GM12878 (cell line): ENCODE measurements around the gene PFDN4. TPM values are rescaled to one million over a fixed set of nuclear protein-coding genes. Genes with fewer than 3 reads are reported as not detected.

Source experiments
- ATAC-seq: fragments of 200-7000 bp; cut with Tn5 transposase; 3 replicates; pipeline ENCODE4 v1.9.1; 2020; ENCODE audit warnings: mild to moderate bottlenecking, moderate library complexity
- BruUV-seq: library from RNA; stranded (reverse); fragments of 400-500 nt; replicated peaks from 2 replicates; lab custom pipeline; 2021; lab: Mats Ljungman, UMichigan
- CTCF ChIA-PET: fragments of 300-600 bp; sonication (Branson Sonifier 250); formaldehyde crosslinking; extraction: SDS; loops from one replicate; lab custom pipeline; 2021; ENCODE audit warnings: inconsistent platforms; lab: Yijun Ruan, JAX
- POLR2A ChIA-PET: fragments of 350-600 bp; formaldehyde crosslinking; extraction: SDS; loops from one replicate; lab custom pipeline; 2021; ENCODE audit warnings: inconsistent platforms; lab: Charles Lee
- RAD21 ChIA-PET: fragments of 300-600 bp; sonication (Branson Sonifier 250); formaldehyde crosslinking; loops from one replicate; lab custom pipeline; 2023; ENCODE audit warnings: antibody characterized with exemption; ENCODE audit not compliant: unreplicated experiment; lab: Charles Lee
- SMC1A ChIA-PET: fragments of 300-600 bp; sonication (Branson Sonifier 250); formaldehyde crosslinking; loops from one replicate; lab custom pipeline; 2023; ENCODE audit not compliant: unreplicated experiment, uncharacterized antibody; lab: Charles Lee
- DNase-seq: peaks from one replicate; pipeline ENCODE4 v3.0.0-alpha.2; 2011; ENCODE audit warnings: low read depth, low spot score
- FAIRE-seq: peaks from 3 replicates; lab custom pipeline; 2011; peaks lifted over from hg19 to GRCh38; lab: Jason Lieb, UNC
- H2AFZ ChIP-seq: 2 replicates; pipeline ENCODE4 v1.6.0; 2011; ENCODE audit warnings: low read depth, low read length, control low read depth; ENCODE audit not compliant: control insufficient read depth
- H3K27ac ChIP-seq: 2 replicates; pipeline ENCODE4 v1.5.1; 2011; ENCODE audit warnings: control low read depth; ENCODE audit not compliant: control insufficient read depth, insufficient read depth
- H3K27me3 ChIP-seq, 2 experiments: replicated peaks in 1 of 2; 2 replicates each; pipeline versions ENCODE4 v1.6.0 to v1.6.1; 2011; ENCODE audit warnings: low read length in 1 of 2; ENCODE audit not compliant: control insufficient read depth in 2 of 2, insufficient read depth in 2 of 2
- H3K36me3 ChIP-seq, 2 experiments: 2 replicates each; pipeline ENCODE4 v1.5.1; 2011; ENCODE audit warnings: low read length in 1 of 2; ENCODE audit not compliant: control insufficient read depth in 2 of 2, insufficient read depth in 2 of 2
- H3K4me1 ChIP-seq: 2 replicates; pipeline ENCODE4 v1.6.1; 2011; ENCODE audit warnings: mild to moderate bottlenecking, low read length, moderate library complexity, mixed read lengths; ENCODE audit not compliant: control insufficient read depth, insufficient read depth
- H3K4me2 ChIP-seq: 2 replicates; pipeline ENCODE4 v1.6.0; 2011; ENCODE audit warnings: control low read depth; ENCODE audit not compliant: control insufficient read depth, insufficient read depth
- H3K4me3 ChIP-seq: fragments of 200-600 bp; sonication (generic); 2 replicates; pipeline ENCODE4 v1.5.1; 2016
- H3K79me2 ChIP-seq: 2 replicates; pipeline ENCODE4 v1.6.0; 2011; ENCODE audit warnings: low read length; ENCODE audit not compliant: control insufficient read depth, insufficient read depth
- H3K9ac ChIP-seq: 2 replicates; pipeline ENCODE4 v1.8.0; 2011; ENCODE audit warnings: low read length, control low read depth, mixed read lengths; ENCODE audit not compliant: control insufficient read depth, insufficient read depth
- H3K9me3 ChIP-seq: replicated peaks from 3 replicates; pipeline ENCODE4 v1.5.1; 2011; ENCODE audit warnings: mild to moderate bottlenecking, low read length; ENCODE audit not compliant: control insufficient read depth, insufficient read depth
- H4K20me1 ChIP-seq: 2 replicates; pipeline ENCODE4 v1.6.0; 2011; ENCODE audit not compliant: control insufficient read depth, insufficient read depth
- ETV6 ChIP-seq, 2 experiments: fragments of 450-650 bp in 1 of 2; IDR thresholded peaks in 1 of 2; conservative IDR thresholded peaks in 1 of 2; 2 replicates each; pipeline ENCODE4 v1.6.1; 2014; ENCODE audit warnings: antibody characterized with exemption in 1 of 2, borderline replicate concordance in 1 of 2, low read depth in 1 of 2, mild to moderate bottlenecking in 1 of 2, moderate library complexity in 1 of 2
- KDM1A ChIP-seq: fragments of 200-600 bp; sonication (generic); IDR thresholded peaks from 2 replicates; pipeline ENCODE4 v1.6.1; 2016; ENCODE audit warnings: borderline replicate concordance
- MYB ChIP-seq: fragments of 150-350 bp; IDR thresholded peaks from 2 replicates; pipeline ENCODE4 v1.6.1; 2014; ENCODE audit warnings: mild to moderate bottlenecking, low read depth, low read length, borderline replicate concordance
- NFXL1 ChIP-seq: fragments of 450-650 bp; IDR thresholded peaks from 2 replicates; pipeline ENCODE4 v1.6.1; 2017; ENCODE audit warnings: antibody characterized with exemption, mild to moderate bottlenecking, borderline replicate concordance
- POLR2AphosphoS2 ChIP-seq: IDR thresholded peaks from 2 replicates; pipeline ENCODE4 v1.6.1; 2011; ENCODE audit warnings: low read depth, mild to moderate bottlenecking, low read length, improper control_type of control experiment, moderate library complexity
- TCF7 ChIP-seq: IDR thresholded peaks from 2 replicates; pipeline ENCODE4 v1.6.1; 2014; ENCODE audit warnings: antibody characterized with exemption, borderline replicate concordance
- whole genome bisulfite sequencing: methylation state at CpG from one replicate; pipeline ENCODE4 v1.1.6; 2016; ENCODE audit warnings: low lambda C conversion rate; ENCODE audit not compliant: insufficient replicate concordance, insufficient coverage; ENCODE audit errors: missing lambda C conversion rate; 5-methylcytosine and 5-hydroxymethylcytosine counted together
- in situ Hi-C: fragments of 300-500 bp; cut with MboI; formaldehyde crosslinking; loops from 9 replicates; pipeline ENCODE4 v1.14.3; 2018; ENCODE audit warnings: mixed read lengths
- intact Hi-C: fragments of 100-400 bp; cut with micrococcal nuclease; formaldehyde crosslinking; loops from one replicate; pipeline ENCODE4 v1.14.2; 2022; ENCODE audit not compliant: unreplicated experiment
- polyA plus RNA-seq, 11 experiments: library from polyadenylated mRNA; depleted of rRNA in 4 of 11; unstranded in 6 of 11; stranded (reverse) in 5 of 11; fragments of >200 nt; fragmentation: Nextera tagmentation in 4 of 11; fragmentation: Illumina TruSeq in 1 of 11; extraction: Ambion mirVana in 4 of 11; extraction: Trizol in 1 of 11; gene quantifications; 1 replicate in 1 of 11; 2 replicates in 10 of 11; pipeline versions ENCODE4 v1.2.1 to v1.2.3, GENCODE V29; 2011 to 2016; ENCODE audit warnings: inconsistent platforms in 2 of 11, missing spikeins in 2 of 11, low read depth in 1 of 11
- total RNA-seq, 4 experiments: library from RNA; depleted of rRNA in 3 of 4; stranded (reverse); fragments of >200 nt in 3 of 4; fragmentation: Illumina TruSeq in 1 of 4; extraction: Trizol in 1 of 4; gene quantifications; 2 replicates each; pipeline versions ENCODE4 v1.2.1 to v1.2.3, GENCODE V29; 2013 to 2021

Gene PFDN4
- total and polyA plus RNA-seq, 10 of the 15 experiments (the other 5 are each of a cell fraction or from before 2014, with no cell fraction given) = 36.9 to 136 (median 82.8) TPM

- H3K4me2 ChIP-seq = no peak within 1 kb of the TSS
- no peak within 1 kb of the TSS for H3K4me3 ChIP-seq
- POLR2A ChIA-PET = no interaction called here
- no peak for FAIRE-seq
- in situ Hi-C loops = no loop called here
- ATAC-seq = no peak
- no TSS peak for BruUV-seq
- no peak for TF ChIP-seq TCF7
- TF ChIP-seq ETV6 (conservative IDR thresholded peaks at IDR 0.05 in 1 of 2, IDR thresholded peaks at IDR 0.05 in 1 of 2; ENCODE audit: borderline replicate concordance in 1 of 2, low read depth in 1 of 2) = 0 out of 4 replicates have a peak, but pooled peaks of 1 of the 2 experiments have one; percentile 29
- H3K9ac ChIP-seq = no peak within 1 kb of the TSS
- H3K79me2 ChIP-seq = no peaks in the 10 kb centered on the region
- H3K9me3 ChIP-seq = no peaks in the 10 kb centered on the region
- DNase-seq = no peak
- WGBS = 9% methylated on average over 52 of the region's 61 CpGs
- no peak within 1 kb of the TSS for H2AFZ ChIP-seq
- intact Hi-C loops = no loop called here
- no peaks in the 10 kb centered on the region for H4K20me1 ChIP-seq
- SMC1A ChIA-PET = no interaction called here
- H3K27ac ChIP-seq = no peak within 1 kb of the TSS
- H3K4me1 ChIP-seq = no peaks in the 10 kb centered on the region
- CTCF ChIA-PET = no interaction called here
- peaks cover 13 to 27% of the 10 kb centered on the region in 2 experiments for H3K27me3 ChIP-seq
- H3K36me3 ChIP-seq = no peaks in the 10 kb centered on the region
- RAD21 ChIA-PET = no interaction called here
Measured at GRCh38 chr20:54173653-54174456, 34.0 kb upstream of the PFDN4 start, which contains the start of gene CYP24A1. CYP24A1 (minus strand) TSS chr20:54173986; CDS start chr20:54173579, 407 bp downstream.

GRCh38 chr20:54174457-54175175 is 33.3 kb upstream of the PFDN4 start:
- in situ Hi-C loops = no loop called here

More at GRCh38 chr20:54174457-54175175, 33.3 kb upstream of the PFDN4 start:
- FAIRE-seq (peak; percentile 23), DNase-seq (no peak), ATAC-seq (no peak)
- no peaks in the 10 kb centered on the region for H3K36me3 ChIP-seq
- 22% methylated on average over 18 of the region's 18 CpGs for WGBS
- intact Hi-C loops = no loop called here
- no peak overlapping the region for H3K4me3 ChIP-seq
- no peak overlapping the region for H3K27ac ChIP-seq
- ChIA-PET POLR2A (no interaction called here), SMC1A (no interaction called here), CTCF (interaction anchor here (0.7 kb wide), 1 partner anchor 25 kb away, joined by 4 read pairs; no protein-coding TSS in a partner anchor), RAD21 (no interaction called here)
- H4K20me1 ChIP-seq = no peaks in the 10 kb centered on the region
- TF ChIP-seq KDM1A (no peak), NFXL1 (peak; percentile 20; the same call in 1 of the 2 replicates), POLR2AphosphoS2 (no peak), MYB (no peak)
- H3K79me2 ChIP-seq = no peaks in the 10 kb centered on the region
- H3K4me2 ChIP-seq = no peak overlapping the region
- peaks cover 13 to 27% of the 10 kb centered on the region in 2 experiments for H3K27me3 ChIP-seq
- H3K9me3 ChIP-seq = no peaks in the 10 kb centered on the region
- BruUV-seq = no TSS peak
- no peaks in the 10 kb centered on the region for H3K4me1 ChIP-seq
- no peak overlapping the region for H2AFZ ChIP-seq
- no peak overlapping the region for H3K9ac ChIP-seq
